Neural cell (in vitro differentiated cells): ENCODE data around the gene SLC8A3. TPM values are rescaled to one million over a fixed set of nuclear protein-coding genes. Genes with fewer than 3 reads are reported as not detected.

Source experiments
- H2AFZ ChIP-seq: fragments of 200-600, 300-800 bp; sonication (generic), shearing (Covaris generic); 2 replicates; pipeline ENCODE4 v1.6.0; 2014; ENCODE audit warnings: low read depth, mild to moderate bottlenecking, antibody characterized with exemption, low read length, moderate library complexity
- H3F3A ChIP-seq: fragments of 200-600 bp; shearing (Covaris generic); 2 replicates; pipeline ENCODE4 v1.6.1; 2016; ENCODE audit warnings: mild to moderate bottlenecking, moderate library complexity, mixed read lengths, antibody characterized with exemption, low read length; ENCODE audit not compliant: insufficient read depth, poor library complexity, severe bottlenecking
- H3K27ac ChIP-seq: fragments of 200-600, 300-800 bp; sonication (generic), shearing (Covaris generic); 2 replicates; pipeline ENCODE4 v1.5.1; 2014; ENCODE audit warnings: mild to moderate bottlenecking, low read length, moderate library complexity
- H3K27me3 ChIP-seq: fragments of 300-800, 200-600 bp; sonication (generic), shearing (Covaris generic); 2 replicates; pipeline ENCODE4 v1.6.0; 2014; ENCODE audit warnings: mild to moderate bottlenecking, low read depth, low read length, moderate library complexity; ENCODE audit not compliant: insufficient read depth
- H3K36me3 ChIP-seq: fragments of 300-800, 200-600 bp; sonication (generic), shearing (Covaris generic); 2 replicates; pipeline ENCODE4 v1.5.1; 2014; ENCODE audit warnings: mild to moderate bottlenecking, antibody characterized with exemption, low read length, moderate library complexity; ENCODE audit not compliant: insufficient read depth
- H3K4me2 ChIP-seq: fragments of 300-800, 200-600 bp; sonication (generic), shearing (Covaris generic); 2 replicates; pipeline ENCODE4 v1.6.0; 2014; ENCODE audit warnings: mild to moderate bottlenecking, low read length
- H3K4me3 ChIP-seq: fragments of 300-800, 200-600 bp; sonication (generic), shearing (Covaris generic); 2 replicates; pipeline ENCODE4 v1.5.1; 2014; ENCODE audit warnings: mild to moderate bottlenecking, low read length, moderate library complexity
- H3K79me2 ChIP-seq: fragments of 200-600 bp; shearing (Covaris generic); replicated peaks from 2 replicates; pipeline ENCODE4 v1.6.0; 2014; ENCODE audit warnings: mild to moderate bottlenecking, low read length, moderate library complexity; ENCODE audit not compliant: insufficient read depth
- H3K9ac ChIP-seq: fragments of 300-800, 200-600 bp; sonication (generic), shearing (Covaris generic); 2 replicates; pipeline ENCODE4 v1.6.1; 2016; ENCODE audit warnings: mild to moderate bottlenecking, low read length, mixed read lengths
- H3K9me2 ChIP-seq: fragments of 200-600 bp; shearing (Covaris generic); 2 replicates; pipeline ENCODE4 v1.6.1; 2016; ENCODE audit warnings: mild to moderate bottlenecking, low read length, mixed read lengths; ENCODE audit not compliant: insufficient read depth
- H3K9me3 ChIP-seq: fragments of 200-600, 300-800 bp; sonication (generic), shearing (Covaris generic); 2 replicates; pipeline ENCODE4 v1.6.1; 2016; ENCODE audit warnings: mild to moderate bottlenecking, mixed run types, low read length, moderate library complexity, mixed read lengths
- H4K20me1 ChIP-seq: fragments of 200-600 bp; shearing (Covaris generic); 2 replicates; pipeline ENCODE4 v1.6.1; 2016; ENCODE audit warnings: mild to moderate bottlenecking, mixed run types; ENCODE audit not compliant: insufficient read depth
- CTCF ChIP-seq: fragments of 450-650 bp; IDR thresholded peaks from 2 replicates; pipeline ENCODE4 v1.5.1; 2014; ENCODE audit warnings: antibody characterized with exemption, mild to moderate bottlenecking, moderate library complexity; ENCODE audit not compliant: poor library complexity, severe bottlenecking
- EP300 ChIP-seq: fragments of 450-650 bp; conservative IDR thresholded peaks from 2 replicates; pipeline ENCODE4 v1.6.1; 2014; ENCODE audit warnings: antibody characterized with exemption, mild to moderate bottlenecking, moderate library complexity; ENCODE audit not compliant: poor library complexity, severe bottlenecking
- EZH2 ChIP-seq: fragments of 200-600, 300-800 bp; shearing (Covaris generic), sonication (generic); IDR thresholded peaks from 2 replicates; pipeline ENCODE4 v1.6.1; 2014; ENCODE audit warnings: antibody characterized with exemption, low read length, borderline replicate concordance, mild to moderate bottlenecking; ENCODE audit not compliant: insufficient read depth, poor library complexity, severe bottlenecking
- MXI1 ChIP-seq: fragments of 450-650 bp; conservative IDR thresholded peaks from 2 replicates; pipeline ENCODE4 v1.6.1; 2014; ENCODE audit warnings: antibody characterized with exemption, mild to moderate bottlenecking; ENCODE audit not compliant: poor library complexity, severe bottlenecking
- POLR2AphosphoS5 ChIP-seq: IDR thresholded peaks from 2 replicates; pipeline ENCODE4 v1.6.1; 2012
- RAD21 ChIP-seq: fragments of 450-650 bp; conservative IDR thresholded peaks from 2 replicates; pipeline ENCODE4 v1.6.1; 2014; ENCODE audit warnings: antibody characterized with exemption, mild to moderate bottlenecking, moderate library complexity
- REST ChIP-seq: IDR thresholded peaks from 2 replicates; pipeline ENCODE4 v1.6.1; 2012; ENCODE audit warnings: borderline replicate concordance
- SMC3 ChIP-seq: fragments of 450-650 bp; conservative IDR thresholded peaks from 2 replicates; pipeline ENCODE4 v1.6.1; 2014; ENCODE audit warnings: antibody characterized with exemption, mild to moderate bottlenecking, moderate library complexity; ENCODE audit not compliant: poor library complexity
- TAF1 ChIP-seq: IDR thresholded peaks from 2 replicates; pipeline ENCODE4 v1.6.1; 2012; ENCODE audit warnings: low read depth
- polyA plus RNA-seq: library from polyadenylated mRNA; depleted of rRNA; stranded (reverse); fragments of >200 nt; gene quantifications from 2 replicates; pipeline ENCODE4 v1.2.3, GENCODE V29; 2014

SLC8A3 gene
- polyA plus RNA-seq, 1 donor from 2014 or later, result 2.9 TPM

GRCh38 chr14:70118064-70118463 is 70.7 kb downstream of the SLC8A3 start:
- Histone ChIP-seq H4K20me1 (no peaks in the 10 kb centered on the region), H3K27me3 (no peaks in the 10 kb centered on the region), H2AFZ (no peak overlapping the region), H3K9ac (no peak overlapping the region), H3K4me3 (no peak overlapping the region), H3K36me3 (no peaks in the 10 kb centered on the region), H3F3A (no peaks in the 10 kb centered on the region), H3K79me2 (no peaks in the 10 kb centered on the region), H3K9me3 (no peaks in the 10 kb centered on the region), H3K9me2 (no peaks in the 10 kb centered on the region), H3K4me2 (no peak overlapping the region), H3K27ac (no peak overlapping the region)
- TF ChIP-seq EP300 (no peak), POLR2AphosphoS5 (no peak), SMC3 (no peak), REST (no peak), MXI1 (no peak), RAD21 (no peak)

- no peak for TF ChIP-seq SMC3
- TF ChIP-seq CTCF, result no peak
- no peaks in the 10 kb centered on the region for H3K9me3 ChIP-seq
- no peaks in the 10 kb centered on the region for H3K9me2 ChIP-seq
- no peaks in the 10 kb centered on the region for H3K79me2 ChIP-seq
- H3F3A ChIP-seq, result no peaks in the 10 kb centered on the region
- H3K27me3 ChIP-seq, result no peaks in the 10 kb centered on the region
- no peak overlapping the region for H3K27ac ChIP-seq
- no peak overlapping the region for H2AFZ ChIP-seq
- H3K36me3 ChIP-seq, result no peaks in the 10 kb centered on the region
- no peaks in the 10 kb centered on the region for H4K20me1 ChIP-seq
- no peak overlapping the region for H3K4me3 ChIP-seq
- no peak overlapping the region for H3K4me2 ChIP-seq
- H3K9ac ChIP-seq, result no peak overlapping the region
Observed at GRCh38 chr14:70116278-70116677, 72.5 kb downstream of the SLC8A3 start.

GRCh38 chr14:70114621-70115156 is 74.1 kb downstream of the SLC8A3 start:
- Histone ChIP-seq H3K9ac (no peak overlapping the region), H3K9me3 (no peaks in the 10 kb centered on the region), H3K79me2 (no peaks in the 10 kb centered on the region), H2AFZ (no peak overlapping the region), H3K4me2 (no peak overlapping the region), H3K36me3 (no peaks in the 10 kb centered on the region), H3K27me3 (no peaks in the 10 kb centered on the region), H3K9me2 (no peaks in the 10 kb centered on the region), H3F3A (no peaks in the 10 kb centered on the region), H3K4me3 (no peak overlapping the region), H3K27ac (no peak overlapping the region), H4K20me1 (no peaks in the 10 kb centered on the region)
- TF ChIP-seq SMC3, result no peak
- no peak for TF ChIP-seq EZH2
- TF ChIP-seq CTCF, result no peak
- TF ChIP-seq MXI1, result no peak
- no peak for TF ChIP-seq REST
- TF ChIP-seq RAD21, result no peak
- TF ChIP-seq EP300, result no peak
- TF ChIP-seq TAF1, result no peak
- TF ChIP-seq POLR2AphosphoS5, result no peak
